ENCODE results near the gene LHX1. TPM values are rescaled to one million over a fixed set of nuclear protein-coding genes. Genes with fewer than 3 reads are reported as not detected.

LHX1 gene
- total RNA-seq, 2 experiments from 2014 or later: not detected

DNA sequence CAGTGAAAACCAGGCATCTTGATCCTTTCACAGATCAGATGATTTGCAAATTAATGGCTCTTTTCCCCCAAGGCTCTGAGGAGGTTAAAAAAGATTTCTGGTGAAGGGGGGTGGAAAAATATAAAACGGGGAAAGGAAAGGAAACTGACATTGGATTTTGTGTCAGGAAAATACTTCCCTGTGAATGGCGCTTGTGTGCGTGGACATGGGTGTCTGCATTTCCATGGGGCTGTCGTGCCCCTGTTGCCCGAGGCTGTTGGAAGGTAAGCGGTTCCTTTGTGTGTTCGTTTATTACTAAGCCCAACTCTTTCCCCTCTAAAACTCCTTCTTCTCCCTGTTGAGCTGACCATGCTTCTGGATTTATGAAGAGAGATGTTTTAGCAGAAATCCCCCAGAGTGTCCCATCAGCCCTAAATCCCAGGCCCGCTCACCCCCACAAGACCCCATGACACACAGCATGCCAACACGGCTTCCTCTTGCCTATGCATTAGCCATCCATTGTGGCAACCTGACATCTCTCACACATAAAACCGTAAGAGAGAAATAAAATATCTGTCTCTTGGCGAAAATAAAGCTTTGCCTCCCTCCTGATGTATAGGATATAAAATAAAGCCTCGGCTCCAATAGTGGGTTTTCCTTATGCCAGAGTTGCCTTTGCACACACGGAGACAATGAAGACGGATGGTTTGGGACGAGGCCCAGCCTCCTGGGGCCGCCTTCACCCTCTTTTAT is 7.3 kb upstream of the LHX1 start:
- no TSS peak for BruUV-seq (replicated peaks)
- TF ChIP-seq EZH2phosphoT487 (IDR thresholded peaks at IDR 0.05; ENCODE audit: borderline replicate concordance, low read depth, low read length): no peak
- TF ChIP-seq, protein P1, sequence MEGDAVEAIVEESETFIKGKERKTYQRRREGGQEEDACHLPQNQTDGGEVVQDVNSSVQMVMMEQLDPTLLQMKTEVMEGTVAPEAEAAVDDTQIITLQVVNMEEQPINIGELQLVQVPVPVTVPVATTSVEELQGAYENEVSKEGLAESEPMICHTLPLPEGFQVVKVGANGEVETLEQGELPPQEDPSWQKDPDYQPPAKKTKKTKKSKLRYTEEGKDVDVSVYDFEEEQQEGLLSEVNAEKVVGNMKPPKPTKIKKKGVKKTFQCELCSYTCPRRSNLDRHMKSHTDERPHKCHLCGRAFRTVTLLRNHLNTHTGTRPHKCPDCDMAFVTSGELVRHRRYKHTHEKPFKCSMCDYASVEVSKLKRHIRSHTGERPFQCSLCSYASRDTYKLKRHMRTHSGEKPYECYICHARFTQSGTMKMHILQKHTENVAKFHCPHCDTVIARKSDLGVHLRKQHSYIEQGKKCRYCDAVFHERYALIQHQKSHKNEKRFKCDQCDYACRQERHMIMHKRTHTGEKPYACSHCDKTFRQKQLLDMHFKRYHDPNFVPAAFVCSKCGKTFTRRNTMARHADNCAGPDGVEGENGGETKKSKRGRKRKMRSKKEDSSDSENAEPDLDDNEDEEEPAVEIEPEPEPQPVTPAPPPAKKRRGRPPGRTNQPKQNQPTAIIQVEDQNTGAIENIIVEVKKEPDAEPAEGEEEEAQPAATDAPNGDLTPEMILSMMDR (conservative IDR thresholded peaks at IDR 0.05; ENCODE audit: low read length): no peak
- H3K4me3 ChIP-seq (ENCODE audit: low read depth, low read length, poor library complexity, severe bottlenecking): no peak overlapping the region
- no peak overlapping the region for H3K27ac ChIP-seq (ENCODE audit: low read depth, low read length, poor library complexity, severe bottlenecking)
- no peaks in the 10 kb centered on the region for H4K20me1 ChIP-seq (ENCODE audit: insufficient read depth, low read length)
- H3K79me2 ChIP-seq (ENCODE audit: insufficient read depth, low read depth, low read length): no peaks in the 10 kb centered on the region
- no peaks in the 10 kb centered on the region for H3K36me3 ChIP-seq (ENCODE audit: insufficient read depth, low read length)
- H3K9me3 ChIP-seq (ENCODE audit: low read length): no peaks in the 10 kb centered on the region
- CTCF ChIA-PET (ENCODE audit: unreplicated experiment): no interaction called here
- intact Hi-C loops (cut with micrococcal nuclease; ENCODE audit: unreplicated experiment): no loop called here
- H3K4me2 ChIP-seq (ENCODE audit: low read length): no peak overlapping the region
- H2AFZ ChIP-seq (ENCODE audit: low read length): no peak overlapping the region
- peaks cover 15% of the 10 kb centered on the region for H3K4me1 ChIP-seq (ENCODE audit: insufficient read depth, low read length, poor library complexity, severe bottlenecking)
- no peak for DNase-seq (ENCODE audit: low spot score)
- POLR2A ChIA-PET: no interaction called here
- H3K9me2 ChIP-seq (ENCODE audit: insufficient read depth, low read length): no peaks in the 10 kb centered on the region

DNA sequence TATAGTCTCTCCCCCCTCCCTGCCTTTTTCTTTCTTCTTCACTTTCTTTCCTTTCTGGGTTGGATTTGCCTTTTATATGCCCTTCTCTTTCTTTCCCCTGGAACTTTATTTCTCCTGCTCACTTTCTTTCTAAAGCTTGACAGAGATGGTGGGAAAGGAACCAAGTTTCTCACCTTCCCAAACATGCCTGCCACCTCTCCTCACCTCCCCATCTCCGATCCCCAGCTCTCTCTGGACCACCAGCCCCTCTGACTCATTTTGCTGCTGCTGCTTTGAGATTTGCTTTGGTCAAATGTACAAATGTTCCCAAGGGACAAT is 6.7 kb upstream of the LHX1 start:
- Histone ChIP-seq H3K4me3 (ENCODE audit: low read depth, low read length, poor library complexity, severe bottlenecking) (no peak overlapping the region), H3K79me2 (ENCODE audit: insufficient read depth, low read depth, low read length) (no peaks in the 10 kb centered on the region), H4K20me1 (ENCODE audit: insufficient read depth, low read length) (no peaks in the 10 kb centered on the region), H3K9me3 (ENCODE audit: low read length) (no peaks in the 10 kb centered on the region), H3K4me1 (ENCODE audit: insufficient read depth, low read length, poor library complexity, severe bottlenecking) (peaks cover 15% of the 10 kb centered on the region), H3K9me2 (ENCODE audit: insufficient read depth, low read length) (no peaks in the 10 kb centered on the region), H3K4me2 (ENCODE audit: low read length) (no peak overlapping the region), H3K27ac (ENCODE audit: low read depth, low read length, poor library complexity, severe bottlenecking) (no peak overlapping the region), H2AFZ (ENCODE audit: low read length) (no peak overlapping the region), H3K36me3 (ENCODE audit: insufficient read depth, low read length) (no peaks in the 10 kb centered on the region)
- intact Hi-C loops (cut with micrococcal nuclease; ENCODE audit: unreplicated experiment): no loop called here
- POLR2A ChIA-PET: no interaction called here
- DNase-seq (ENCODE audit: low spot score): no peak
- TF ChIP-seq, protein P1 (conservative IDR thresholded peaks at IDR 0.05; ENCODE audit: low read length): no peak
- TF ChIP-seq EZH2phosphoT487 (IDR thresholded peaks at IDR 0.05; ENCODE audit: borderline replicate concordance, low read depth, low read length): no peak
- CTCF ChIA-PET (ENCODE audit: unreplicated experiment): no interaction called here
- no TSS peak for BruUV-seq (replicated peaks)

DNA sequence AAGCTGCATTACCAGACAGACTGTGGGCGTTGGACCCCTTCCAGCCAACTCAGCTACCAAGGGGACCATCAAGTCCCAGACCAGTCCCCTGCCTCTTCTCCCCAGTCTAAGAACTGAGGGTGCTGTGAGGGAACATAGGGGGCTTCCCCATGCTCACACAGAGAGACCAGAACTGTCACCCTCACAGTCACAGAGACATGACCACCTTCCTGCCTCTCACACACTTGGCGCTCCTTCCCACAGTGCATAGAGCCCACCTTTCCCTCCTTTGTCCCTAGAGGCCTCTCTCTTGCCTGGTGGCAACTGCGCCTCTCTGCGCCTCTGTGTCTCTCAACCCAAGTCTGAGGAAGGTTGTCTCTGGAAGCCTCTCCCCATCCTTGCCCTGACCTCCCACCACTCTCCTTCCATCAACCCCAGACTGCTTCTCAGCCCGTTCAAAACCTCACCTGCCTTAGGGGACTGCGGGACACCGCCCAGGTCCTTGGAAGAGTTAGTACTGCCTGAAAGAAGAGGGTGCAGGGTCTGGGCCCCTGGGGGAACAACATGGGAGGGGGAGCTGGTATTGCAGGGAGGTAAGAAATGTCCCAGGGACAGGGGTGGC is 6.1 kb upstream of the LHX1 start:
- Histone ChIP-seq H4K20me1 (ENCODE audit: insufficient read depth, low read length) (no peaks in the 10 kb centered on the region), H3K79me2 (ENCODE audit: insufficient read depth, low read depth, low read length) (no peaks in the 10 kb centered on the region), H3K27ac (ENCODE audit: low read depth, low read length, poor library complexity, severe bottlenecking) (no peak overlapping the region), H3K4me3 (ENCODE audit: low read depth, low read length, poor library complexity, severe bottlenecking) (no peak overlapping the region), H3K36me3 (ENCODE audit: insufficient read depth, low read length) (no peaks in the 10 kb centered on the region), H2AFZ (ENCODE audit: low read length) (no peak overlapping the region), H3K9me3 (ENCODE audit: low read length) (no peaks in the 10 kb centered on the region), H3K9me2 (ENCODE audit: insufficient read depth, low read length) (no peaks in the 10 kb centered on the region), H3K4me1 (ENCODE audit: insufficient read depth, low read length, poor library complexity, severe bottlenecking) (peaks cover 15% of the 10 kb centered on the region), H3K4me2 (ENCODE audit: low read length) (no peak overlapping the region)
- intact Hi-C loops (cut with micrococcal nuclease; ENCODE audit: unreplicated experiment): no loop called here
- POLR2A ChIA-PET: no interaction called here
- CTCF ChIA-PET (ENCODE audit: unreplicated experiment): no interaction called here
- no TSS peak for BruUV-seq (replicated peaks)
- TF ChIP-seq EZH2phosphoT487 (IDR thresholded peaks at IDR 0.05; ENCODE audit: borderline replicate concordance, low read depth, low read length): no peak
- TF ChIP-seq, protein P1 (conservative IDR thresholded peaks at IDR 0.05; ENCODE audit: low read length): no peak
- DNase-seq (ENCODE audit: low spot score): no peak

All from OCI-LY7 (cell line).